Activated naive CD4-positive, alpha-beta T cell (primary cell): ENCODE results near the gene LAMA3.

Source experiments
- DNase-seq, 4 experiments: peaks; one replicate each; lab custom pipeline; 2025; lab: John Stamatoyannopoulos, UW

LAMA3 gene

DNA sequence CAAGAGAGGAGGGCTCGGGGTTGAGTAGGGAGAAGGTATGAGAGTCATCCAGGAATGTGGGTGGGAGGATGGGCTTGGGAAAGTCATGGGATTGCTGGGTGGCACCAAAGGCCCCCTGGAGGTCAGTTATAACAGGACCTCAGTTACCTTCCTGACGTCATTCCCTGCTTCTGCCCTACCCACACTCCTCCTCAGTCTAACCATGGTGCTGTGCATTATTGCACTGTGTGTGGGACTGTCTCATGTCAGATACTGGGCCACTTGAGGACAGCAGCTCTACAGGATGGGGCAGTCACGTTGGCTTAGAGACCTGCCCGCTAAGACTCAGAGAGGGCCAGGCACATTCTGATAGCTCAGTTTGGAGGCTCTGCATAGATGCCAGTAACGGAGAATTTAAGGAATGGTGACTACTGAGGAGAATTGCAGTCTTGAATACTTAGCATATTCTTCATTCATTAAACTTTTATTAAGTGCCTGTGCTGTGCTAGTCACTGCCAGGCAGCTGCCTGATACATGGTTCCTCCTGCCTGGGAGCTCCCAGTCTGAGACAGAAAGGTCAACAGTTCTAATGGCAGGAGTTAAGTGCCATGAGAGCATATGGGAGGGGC is 90.5 kb downstream of the LAMA3 start:
- DNase-seq, result no peak

DNA sequence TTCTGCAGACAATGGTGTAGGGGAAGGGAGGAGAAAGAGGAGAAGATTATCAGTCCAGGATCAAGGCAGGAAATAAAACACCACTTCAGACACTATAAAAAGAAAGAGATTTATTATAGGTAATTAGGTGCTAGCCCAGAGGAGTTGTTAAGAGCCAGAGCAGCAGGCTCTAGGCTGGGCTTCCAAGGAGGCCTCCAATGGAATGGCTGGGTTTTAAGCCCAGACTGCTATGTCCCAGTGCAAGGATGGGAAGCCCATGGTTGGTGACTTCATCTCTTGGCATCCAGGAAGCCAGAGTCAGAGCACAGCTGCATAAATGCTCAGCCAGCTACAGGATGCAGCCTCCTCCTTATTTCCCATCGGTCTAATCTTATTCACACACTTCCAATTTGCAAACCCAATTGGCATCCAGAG is 95.6 kb downstream of the LAMA3 start:
- no peak for DNase-seq

DNA sequence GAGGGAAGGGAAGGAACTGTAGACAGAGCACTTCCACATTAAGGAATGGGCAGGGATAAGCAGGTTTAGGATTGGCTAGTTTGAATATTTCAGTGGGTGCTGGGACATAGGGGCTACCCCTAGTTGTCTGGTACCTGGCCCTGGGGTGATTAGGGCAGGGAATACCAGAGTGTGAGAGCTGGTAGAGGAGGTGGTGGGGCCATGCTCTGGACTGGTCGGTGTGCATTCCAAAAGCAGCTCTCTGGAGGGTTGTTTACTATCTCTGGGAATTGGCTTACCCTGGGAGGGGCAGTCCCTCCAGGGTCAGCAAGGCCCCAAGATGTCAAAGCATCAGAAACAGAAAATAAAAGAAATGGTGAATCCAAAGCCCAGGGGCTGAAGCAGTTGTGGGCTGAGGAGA is 103.8 kb downstream of the LAMA3 start:
- DNase-seq, result no peak

DNA sequence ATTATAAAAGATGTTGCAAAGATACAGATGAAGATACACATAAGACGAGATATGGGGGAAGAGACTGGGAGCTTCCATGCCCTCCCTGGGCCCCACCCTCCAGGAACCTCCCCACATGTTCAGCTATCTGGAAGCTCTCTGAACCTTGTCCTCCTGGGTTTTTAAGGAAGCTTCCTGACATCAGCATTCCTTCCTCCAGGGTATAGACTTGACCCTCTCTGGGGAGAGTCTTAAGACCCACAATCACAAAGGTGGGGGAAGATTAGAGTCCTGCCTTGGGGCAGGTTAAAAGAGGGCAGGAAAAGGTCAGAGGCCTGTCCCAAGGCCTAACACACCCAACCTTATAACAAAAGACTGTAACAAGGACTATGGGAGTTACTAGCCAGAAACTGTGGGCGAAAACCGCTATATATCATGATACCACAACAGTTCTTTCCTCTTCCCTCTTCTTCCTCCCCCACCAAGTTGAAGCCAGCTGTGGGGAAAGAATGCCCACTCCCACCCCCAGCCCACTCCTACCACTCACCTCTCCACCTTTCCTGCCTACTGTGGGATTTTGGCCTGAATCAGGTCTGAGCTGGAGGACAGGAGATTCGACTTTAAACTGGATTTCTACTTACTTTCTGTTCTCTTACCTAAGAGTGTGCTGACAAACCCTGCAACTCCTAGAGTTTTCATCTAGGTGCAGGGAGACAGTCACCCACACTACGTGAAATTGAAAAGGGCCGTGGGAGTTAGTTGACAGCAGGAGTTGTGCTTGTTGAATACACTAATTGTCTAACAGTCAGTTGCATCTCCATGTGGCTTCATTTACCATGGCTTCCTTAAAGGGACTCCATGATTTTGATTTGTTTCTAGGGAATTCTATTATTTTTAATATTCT is 105.0 kb downstream of the LAMA3 start:
- no peak for DNase-seq

DNA sequence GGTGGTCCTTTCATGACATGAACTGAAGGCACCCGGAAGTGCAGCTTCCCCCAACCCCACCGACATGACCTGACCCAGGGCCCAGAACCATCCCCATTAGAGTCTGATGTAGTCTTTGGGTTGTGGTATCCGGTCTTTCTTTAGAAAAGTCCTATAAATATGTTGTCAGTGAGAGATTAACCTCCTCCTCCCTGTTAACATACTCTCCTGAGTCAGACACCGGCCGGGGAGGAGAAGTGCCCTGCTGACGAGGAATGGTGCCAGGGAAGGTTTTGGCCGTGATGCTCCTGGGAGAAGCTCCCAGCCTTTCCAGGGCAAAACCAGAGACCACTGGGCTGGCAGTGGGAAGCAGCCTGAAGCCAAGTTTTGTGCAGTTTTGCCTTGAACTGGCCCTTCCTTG is 109.0 kb downstream of the LAMA3 start:
- no peak for DNase-seq

DNA sequence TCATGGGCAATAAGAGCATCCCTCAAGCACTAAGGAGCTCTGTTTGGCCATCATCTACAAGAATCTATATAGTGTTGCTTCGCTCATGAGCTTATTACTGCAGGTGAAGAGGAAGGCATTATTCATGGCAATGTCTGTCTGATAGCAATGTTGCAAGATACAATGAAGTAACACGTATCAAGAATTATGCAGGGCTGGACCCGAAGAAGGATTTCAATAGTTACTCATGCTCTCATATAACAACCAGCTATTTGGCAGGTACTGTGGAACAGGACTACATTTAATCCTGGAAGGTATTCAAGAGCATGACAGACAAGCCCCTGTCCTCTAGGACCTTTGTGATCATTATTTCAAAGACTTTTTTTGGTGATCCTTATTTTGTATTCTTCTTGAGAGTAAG is 109.6 kb downstream of the LAMA3 start:
- DNase-seq, result no peak

DNA sequence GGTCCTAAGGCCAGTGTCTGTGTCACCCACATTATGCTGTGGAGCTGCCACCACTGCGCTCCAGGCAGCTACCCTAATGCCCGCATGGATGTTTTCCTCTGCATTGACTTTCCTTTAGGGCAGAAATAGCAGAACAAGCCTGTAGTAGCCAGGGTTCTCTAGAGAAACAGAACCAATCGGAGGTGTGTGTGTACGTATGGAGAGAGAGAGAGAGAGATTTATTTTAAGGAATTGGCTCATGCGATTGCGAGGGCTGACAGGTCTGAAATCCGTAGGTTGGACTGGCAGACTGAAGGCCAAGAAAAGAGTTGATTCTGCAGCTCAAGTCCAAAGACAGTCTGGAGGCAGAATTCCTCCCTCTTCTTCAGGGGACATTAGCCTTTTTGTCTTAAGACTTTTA is 110.3 kb downstream of the LAMA3 start:
- DNase-seq, result no peak

DNA sequence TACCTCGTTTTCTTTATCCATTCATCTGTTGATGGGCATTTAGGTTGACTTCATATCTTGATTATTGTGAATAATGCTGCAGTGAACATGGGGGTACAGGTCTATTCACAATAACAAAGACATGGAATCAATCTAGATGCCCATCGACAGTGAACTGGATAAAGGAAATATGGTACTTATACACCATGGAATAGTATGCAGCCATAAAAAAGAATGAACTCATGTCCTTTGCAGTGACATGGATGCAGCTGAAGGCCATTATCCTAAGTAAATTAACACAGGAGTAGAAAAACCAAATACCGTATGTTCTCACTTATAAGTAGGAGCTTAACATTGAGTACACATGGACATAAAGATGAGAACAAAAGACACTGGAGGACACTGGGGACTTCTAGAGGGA is 111.6 kb downstream of the LAMA3 start:
- DNase-seq, result no peak

DNA sequence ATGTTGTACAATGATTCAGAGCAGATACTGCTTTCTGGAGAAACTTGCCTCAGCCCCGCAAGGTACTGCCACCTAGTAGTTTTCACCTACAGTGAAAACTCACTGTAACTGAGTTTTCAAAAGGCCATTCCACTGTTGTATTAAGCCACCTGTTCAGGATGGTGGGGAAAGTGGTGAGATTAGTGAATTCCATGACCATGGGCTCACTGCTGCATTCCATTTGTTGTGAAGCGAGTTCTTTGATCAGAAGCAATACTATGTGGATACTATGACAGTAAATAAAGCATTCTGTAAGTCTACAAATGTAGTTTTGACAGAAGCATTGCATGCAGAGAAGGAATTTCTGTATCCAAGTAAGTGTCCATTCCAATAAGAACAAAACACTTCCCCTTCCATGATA is 113.6 kb downstream of the LAMA3 start:
- no peak for DNase-seq

DNA sequence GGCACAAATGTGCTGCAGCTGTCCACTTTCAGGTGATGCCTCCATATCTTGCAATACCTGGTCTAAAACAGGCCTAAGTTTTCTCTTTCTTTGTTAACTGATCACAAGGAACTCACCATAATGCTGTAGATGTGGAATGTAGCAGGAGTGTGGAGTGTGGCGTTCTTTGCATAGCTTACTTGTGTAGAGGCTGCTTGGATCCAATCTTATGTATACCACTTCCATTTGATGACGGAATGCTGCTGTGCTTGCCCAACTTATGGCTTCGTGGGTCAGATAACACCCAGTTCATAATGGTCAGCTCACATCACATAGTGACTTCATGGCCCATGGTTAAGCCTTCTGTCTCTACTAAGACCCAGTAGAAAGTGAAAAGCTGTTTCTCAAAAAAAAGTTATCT is 114.5 kb downstream of the LAMA3 start:
- no peak for DNase-seq

DNA sequence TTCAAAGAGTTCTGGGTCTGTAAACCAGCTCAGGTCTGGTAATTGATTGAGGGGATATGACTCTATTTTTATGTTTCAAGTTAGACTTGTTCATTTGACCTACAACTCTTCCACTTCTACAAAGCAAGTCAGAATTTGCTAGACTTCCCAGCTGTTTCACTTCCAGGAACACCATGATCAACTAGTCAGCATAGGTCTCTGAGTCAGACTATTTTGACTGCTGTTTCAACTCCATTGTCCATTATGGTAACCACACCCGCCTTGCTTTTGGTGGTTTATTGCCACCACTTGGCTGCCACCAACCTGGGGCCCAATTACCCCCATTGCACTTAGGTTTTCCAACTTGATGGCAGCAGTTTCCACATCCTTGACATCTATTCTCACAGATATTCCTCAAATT is 116.6 kb downstream of the LAMA3 start:
- no peak for DNase-seq

DNA sequence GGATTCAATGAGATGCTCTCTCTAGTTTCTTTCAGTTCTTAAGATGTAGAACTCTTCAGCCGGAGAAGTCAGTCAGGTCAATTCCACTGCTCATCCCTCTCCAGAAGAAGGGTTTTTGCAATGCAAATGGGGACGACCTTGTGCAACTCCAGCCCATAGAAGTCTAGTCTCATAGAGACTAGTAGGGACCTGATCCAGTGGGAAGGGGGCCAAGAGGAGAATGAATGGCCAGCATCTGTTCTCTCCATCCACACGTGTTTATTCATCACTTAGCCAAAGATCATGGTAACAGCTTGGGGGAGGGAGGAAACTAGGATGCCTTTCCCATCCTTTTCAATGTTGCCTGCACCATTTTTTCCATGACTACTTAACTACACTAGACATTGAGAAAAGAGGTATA is 120.2 kb downstream of the LAMA3 start:
- no peak for DNase-seq

DNA sequence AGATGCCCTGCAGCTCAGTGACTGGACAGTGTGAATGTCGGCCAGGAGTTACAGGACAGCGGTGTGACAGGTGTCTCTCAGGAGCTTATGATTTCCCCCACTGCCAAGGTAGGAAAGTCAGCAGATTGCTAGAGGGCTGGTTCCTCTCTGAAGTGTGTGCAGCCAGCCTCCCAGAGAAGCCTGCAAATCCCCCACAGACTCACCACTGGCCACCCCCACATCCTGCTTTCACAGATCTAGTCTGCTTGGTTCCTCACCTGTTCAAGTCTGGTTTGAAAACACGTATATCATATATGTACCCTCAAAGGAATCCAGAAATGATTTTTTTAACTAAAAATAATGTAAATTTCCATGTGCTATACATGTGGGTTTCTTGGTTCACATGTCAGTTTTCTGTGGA is 121.1 kb downstream of the LAMA3 start:
- peak in 1 of 4 experiments; percentile 5 for DNase-seq

DNA sequence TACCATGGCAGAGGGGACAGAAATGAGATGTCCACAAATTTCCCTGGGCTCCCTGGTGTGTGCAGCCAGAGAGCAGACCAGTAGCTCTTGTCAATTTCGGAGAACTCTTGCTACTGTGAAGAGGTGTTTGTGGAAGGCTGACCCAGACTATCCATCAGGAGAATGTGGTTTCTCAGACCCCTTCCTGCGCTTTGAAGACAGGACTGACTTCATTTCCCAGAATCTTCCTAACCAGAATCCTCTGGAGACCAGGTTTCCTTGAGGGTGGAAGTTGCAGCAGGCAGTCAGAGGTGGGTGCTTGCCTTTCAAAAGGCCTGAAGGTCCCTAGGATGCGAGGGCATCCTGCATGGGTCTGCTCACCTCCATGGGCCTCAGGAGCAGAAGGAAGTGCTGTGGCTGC is 121.9 kb downstream of the LAMA3 start:
- no peak for DNase-seq

DNA sequence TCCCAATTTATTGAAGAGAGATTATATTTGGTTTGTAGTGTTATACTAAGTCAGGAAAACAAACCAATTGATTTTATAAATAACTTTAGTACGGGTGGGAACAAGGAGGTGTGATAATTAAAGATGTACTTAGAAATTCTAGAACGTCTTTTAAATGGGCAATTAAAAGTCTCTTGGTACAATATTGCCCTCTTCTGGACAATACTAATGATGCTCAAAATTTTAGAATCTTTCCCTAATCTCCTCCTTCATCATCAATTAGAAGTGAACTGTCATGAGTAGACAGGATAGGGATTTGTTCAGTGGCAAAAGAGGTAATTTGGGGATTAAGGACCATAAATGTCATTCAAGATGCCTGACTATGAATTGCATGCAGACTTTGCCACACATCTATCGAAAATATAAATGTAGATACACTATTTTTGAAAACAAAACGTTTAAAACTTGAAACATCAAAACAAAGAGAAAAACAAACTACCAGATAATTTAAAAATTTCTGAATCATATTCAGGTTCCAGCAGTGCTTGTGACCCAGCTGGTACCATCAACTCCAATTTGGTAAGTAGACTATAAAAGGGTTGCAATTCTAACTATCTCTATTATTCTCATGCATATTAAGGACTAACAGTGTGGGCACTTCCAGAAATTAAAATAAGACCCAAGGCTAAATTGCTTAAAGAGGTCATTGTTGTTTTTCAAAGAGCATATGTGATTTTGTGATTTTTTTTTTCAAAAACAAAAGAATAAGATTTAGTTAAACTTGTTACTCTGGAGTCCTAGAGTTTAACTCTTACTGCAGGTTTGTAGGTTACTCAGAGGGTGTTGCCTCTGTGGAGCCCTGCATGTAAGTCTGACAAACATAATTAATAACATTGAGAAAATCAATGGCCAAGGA is 123.5 kb downstream of the LAMA3 start:
- no peak for DNase-seq

DNA sequence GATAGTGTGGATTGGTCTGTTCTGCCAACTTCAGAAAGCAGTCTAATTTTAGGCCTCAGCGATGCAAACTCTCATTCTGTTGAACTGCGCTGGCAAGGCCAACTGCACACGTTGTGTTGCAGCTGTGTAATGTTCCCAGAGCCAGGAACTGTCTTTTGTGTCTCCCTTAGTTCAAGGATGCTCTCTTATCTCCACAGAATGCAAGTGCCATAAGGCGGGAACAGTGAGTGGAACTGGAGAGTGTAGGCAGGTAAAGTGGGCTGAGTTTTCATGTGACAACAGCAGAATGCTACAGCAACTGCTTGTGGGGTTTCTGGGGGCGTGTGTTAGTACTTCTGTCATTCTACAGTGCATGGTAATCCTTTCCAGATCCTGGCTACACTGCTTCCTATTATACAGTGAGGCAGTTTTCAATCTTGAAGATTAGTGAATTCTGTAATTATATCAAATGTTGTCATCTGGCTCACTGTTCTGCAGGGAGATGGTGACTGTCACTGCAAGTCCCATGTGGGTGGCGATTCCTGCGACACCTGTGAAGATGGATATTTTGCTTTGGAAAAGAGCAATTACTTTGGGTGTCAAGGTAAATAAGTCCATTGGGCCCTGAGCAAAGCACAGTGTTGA is 125.8 kb downstream of the LAMA3 start:
- DNase-seq, result no peak

DNA sequence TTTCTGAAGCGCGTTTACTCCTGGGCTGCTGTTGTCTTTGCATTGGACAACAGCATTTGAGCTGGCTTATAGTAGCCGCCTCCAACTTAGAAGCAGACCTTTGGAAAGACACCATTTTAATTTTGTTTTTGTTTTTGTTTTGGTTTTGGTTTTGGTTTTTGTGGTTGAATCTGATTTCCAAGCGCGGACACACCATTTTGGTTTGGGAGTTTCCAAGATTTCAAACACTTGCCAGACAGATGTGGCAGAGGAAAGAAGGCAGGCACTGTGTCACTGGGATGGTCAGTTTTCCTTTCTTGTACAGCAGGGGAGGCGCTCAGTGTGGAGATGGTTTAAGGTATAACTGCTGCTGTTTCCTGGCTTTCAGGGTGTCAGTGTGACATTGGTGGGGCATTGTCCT is 126.8 kb downstream of the LAMA3 start:
- no peak for DNase-seq

DNA sequence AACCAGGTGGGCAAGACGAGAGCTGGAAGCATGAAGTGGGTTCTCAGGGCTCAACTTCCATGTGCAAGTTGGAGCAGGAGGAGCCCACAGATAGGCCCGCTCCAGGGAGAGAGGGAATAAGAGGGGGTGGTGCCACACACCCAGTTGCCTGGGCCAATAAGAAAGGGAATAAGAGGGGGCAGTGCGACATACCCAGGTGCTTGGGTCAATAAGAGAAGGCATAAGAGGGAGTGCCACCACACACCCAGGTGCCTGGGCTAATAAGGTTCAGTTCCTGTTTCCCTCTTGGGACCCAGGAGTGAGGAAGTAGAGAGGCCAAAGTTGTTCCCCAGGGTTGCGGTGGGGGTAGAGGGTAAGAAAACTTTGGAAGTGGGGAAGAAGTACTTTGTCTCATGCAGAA is 127.5 kb downstream of the LAMA3 start:
- no peak for DNase-seq

DNA sequence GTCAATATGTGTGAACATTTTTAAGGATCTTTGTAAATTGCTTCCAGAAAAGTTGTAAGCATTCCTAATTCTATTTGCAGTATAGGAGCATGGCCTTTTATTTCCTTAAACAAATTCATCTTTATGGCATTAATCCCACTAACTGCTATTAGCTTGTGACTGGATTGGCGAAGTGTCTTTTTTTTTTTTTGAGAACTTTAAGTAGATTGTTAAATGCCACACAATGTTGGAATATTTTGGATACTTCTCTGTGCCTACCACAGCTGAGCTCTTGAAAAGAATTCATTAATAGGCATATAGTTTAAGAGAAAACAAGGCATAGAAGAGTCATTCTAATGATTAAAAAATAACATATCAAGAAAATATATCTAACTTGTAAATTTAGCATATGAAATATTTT is 129.7 kb downstream of the LAMA3 start:
- no peak for DNase-seq

DNA sequence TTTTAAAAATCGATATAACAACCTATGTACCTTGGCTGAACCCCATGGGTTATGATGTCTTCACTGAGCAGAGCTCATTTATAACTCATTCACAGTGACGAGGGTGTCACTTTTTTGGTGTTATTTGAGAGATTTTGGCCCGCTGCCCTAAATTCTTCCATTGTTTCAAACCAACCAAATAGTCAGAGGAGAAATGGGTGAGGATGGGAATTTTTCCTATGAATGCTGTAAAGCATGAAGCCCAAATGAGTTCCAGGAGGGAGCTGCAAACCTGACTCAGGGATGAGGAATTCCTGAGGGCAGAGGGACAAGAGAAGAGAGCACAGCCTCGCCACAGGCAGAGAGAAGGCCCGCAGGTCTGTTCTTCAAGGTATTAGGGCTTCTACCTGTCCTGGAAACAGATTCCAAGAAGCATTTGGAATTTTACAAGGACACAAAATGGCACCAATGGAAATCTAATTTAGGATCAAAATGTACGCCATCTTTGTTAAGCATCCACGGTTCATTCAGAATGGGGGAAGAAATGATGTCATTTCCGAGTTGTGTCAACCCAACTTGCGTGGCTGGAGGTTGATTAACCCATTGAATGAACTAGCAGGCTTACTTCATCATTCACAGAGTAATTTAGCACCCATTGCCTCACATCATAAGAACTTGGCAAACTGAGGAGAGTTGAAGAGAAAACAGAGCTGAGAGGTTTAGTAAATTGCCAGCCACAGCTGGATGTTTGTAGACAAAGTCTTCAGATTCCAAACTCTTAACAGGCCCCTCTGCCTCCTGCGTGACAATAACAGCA is 133.5 kb downstream of the LAMA3 start:
- DNase-seq, result no peak

DNA sequence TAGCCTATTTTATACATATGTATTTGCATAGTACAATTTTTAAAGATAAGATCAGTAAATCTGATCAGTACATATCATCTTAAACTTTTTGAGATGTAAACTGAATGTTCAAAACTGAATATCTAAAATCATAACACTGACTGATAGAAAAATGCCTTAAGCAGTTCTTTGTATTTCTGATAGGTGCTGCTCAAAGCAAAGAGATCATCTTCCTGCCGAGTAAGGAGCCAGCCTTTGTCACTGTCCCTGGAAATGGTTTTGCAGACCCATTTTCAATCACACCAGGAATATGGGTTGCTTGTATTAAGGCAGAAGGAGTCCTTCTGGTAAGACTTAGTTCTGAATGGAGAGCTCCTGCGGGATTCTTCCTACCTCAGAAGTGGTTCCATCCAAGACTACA is 135.0 kb downstream of the LAMA3 start:
- DNase-seq, result no peak

DNA sequence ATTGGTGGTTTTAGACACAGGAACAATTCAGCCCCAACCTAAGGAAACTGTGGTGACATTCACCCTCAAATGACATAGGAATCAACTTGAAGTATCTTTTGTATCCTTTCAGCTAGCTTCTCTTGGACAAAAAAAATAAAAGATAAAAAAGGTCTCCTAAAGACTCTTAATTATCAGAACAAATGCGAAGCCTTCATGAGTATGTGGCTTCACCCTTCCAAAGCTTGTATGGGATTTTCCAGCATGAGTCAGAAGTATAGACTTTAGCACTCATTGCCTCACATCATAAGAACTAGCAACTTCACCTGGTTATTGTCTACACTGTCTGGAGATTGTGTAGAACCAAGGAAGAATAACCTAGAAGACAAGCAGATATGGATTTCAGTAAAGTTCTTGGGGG is 135.4 kb downstream of the LAMA3 start:
- no peak for DNase-seq
